K562 (cell line): ENCODE results near the gene SLC22A23. TPM values are rescaled to one million over a fixed set of nuclear protein-coding genes. Genes with fewer than 3 reads are reported as not detected.

Source experiments
- ATAC-seq: fragments of 200-7000 bp; cut with Tn5 transposase; 3 replicates; pipeline ENCODE4 v1.9.1; 2020; ENCODE audit warnings: moderate library complexity
- BruUV-seq: library from RNA; stranded (reverse); fragments of 400-500 nt; replicated peaks from 2 replicates; lab custom pipeline; 2021; lab: Mats Ljungman, UMichigan
- CTCF ChIA-PET: fragments of 300-600 bp; formaldehyde crosslinking; extraction: SDS; loops from one replicate; lab custom pipeline; 2021; ENCODE audit warnings: low intra/inter-chr PET ratio; lab: Yijun Ruan, JAX
- POLR2A ChIA-PET: fragments of 300-600, 350-650 bp; sonication (Branson Sonifier 250); formaldehyde crosslinking; extraction: SDS; loops from one replicate; lab custom pipeline; 2021; ENCODE audit warnings: antibody characterized with exemption, inconsistent platforms; lab: Yijun Ruan, JAX
- DNase-seq, 4 experiments: peaks; one replicate each; pipeline versions ENCODE4 v3.0.0 to v3.0.0-alpha.2; 2011 to 2018; ENCODE audit warnings: low spot score in 3 of 4, mixed read lengths in 3 of 4; ENCODE audit errors: extremely low read depth in 1 of 4
- FAIRE-seq: peaks from 2 replicates; lab custom pipeline; 2011; peaks lifted over from hg19 to GRCh38; lab: Jason Lieb, UNC
- H2AFZ ChIP-seq: 2 replicates; pipeline ENCODE4 v1.6.0; 2011; ENCODE audit warnings: low read depth, low read length, control low read depth, inconsistent platforms
- H3K27ac ChIP-seq: fragments of 200-600 bp; 3 replicates; pipeline ENCODE4 v1.8.0; 2011; ENCODE audit warnings: low read depth, mild to moderate bottlenecking, control low read depth, inconsistent platforms, low read length, moderate library complexity, mixed read lengths; ENCODE audit errors: extremely low read depth
- H3K27me3 ChIP-seq, 2 experiments: fragments of 300-600 bp in 1 of 2; 2 replicates in 1 of 2; 3 replicates in 1 of 2; pipeline versions ENCODE4 v1.6.0 to v1.8.0; 2011; ENCODE audit warnings: inconsistent platforms in 2 of 2, low read length in 2 of 2, mild to moderate bottlenecking in 1 of 2, mixed read lengths in 1 of 2, moderate library complexity in 1 of 2; ENCODE audit not compliant: control insufficient read depth in 2 of 2, insufficient read depth in 2 of 2
- H3K36me3 ChIP-seq: fragments of 300-600 bp; 3 replicates; pipeline ENCODE4 v1.8.0; 2011; ENCODE audit warnings: mild to moderate bottlenecking, low read length, inconsistent platforms; ENCODE audit not compliant: control insufficient read depth, insufficient read depth
- H3K4me1 ChIP-seq, 2 experiments: fragments of 200-600 bp in 1 of 2; replicated peaks in 1 of 2; 2 replicates in 1 of 2; 3 replicates in 1 of 2; pipeline versions ENCODE4 v1.5.1 to v1.8.0; 2011; ENCODE audit warnings: inconsistent platforms in 2 of 2, low read length in 2 of 2, mild to moderate bottlenecking in 1 of 2, mixed read lengths in 1 of 2, moderate library complexity in 1 of 2; ENCODE audit not compliant: control insufficient read depth in 2 of 2, insufficient read depth in 2 of 2
- H3K4me2 ChIP-seq: 2 replicates; pipeline ENCODE4 v1.6.1; 2011; ENCODE audit warnings: low read length, control low read depth, inconsistent platforms, mixed read lengths; ENCODE audit not compliant: insufficient read depth
- H3K4me3 ChIP-seq: fragments of 200-600 bp; sonication (generic), shearing (Covaris generic); 2 replicates; pipeline ENCODE4 v1.5.1; 2016; ENCODE audit warnings: control low read depth, inconsistent platforms
- H3K79me2 ChIP-seq: fragments of 200-600 bp; 3 replicates; pipeline ENCODE4 v1.8.0; 2011; ENCODE audit warnings: low read length, inconsistent platforms; ENCODE audit not compliant: control insufficient read depth, insufficient read depth
- H3K9ac ChIP-seq, 2 experiments: 2 replicates each; pipeline versions ENCODE4 v1.6.0 to v1.6.1; 2011; ENCODE audit warnings: low read depth in 2 of 2, low read length in 2 of 2, control low read depth in 1 of 2, inconsistent platforms in 1 of 2, mild to moderate bottlenecking in 1 of 2, mixed read lengths in 1 of 2; ENCODE audit not compliant: insufficient read depth in 1 of 2
- H3K9me1 ChIP-seq: one replicate; pipeline ENCODE4 v1.6.0; 2011; ENCODE audit warnings: inconsistent platforms, mild to moderate bottlenecking, low read length, moderate library complexity; ENCODE audit not compliant: control insufficient read depth, insufficient read depth
- H3K9me3 ChIP-seq: replicated peaks from 2 replicates; pipeline ENCODE4 v1.5.1; 2011; ENCODE audit warnings: low read depth, low read length, inconsistent platforms; ENCODE audit not compliant: control insufficient read depth, insufficient read depth
- H4K20me1 ChIP-seq: replicated peaks from 2 replicates; pipeline ENCODE4 v1.6.1; 2011; ENCODE audit warnings: low read length, inconsistent platforms, mixed read lengths; ENCODE audit not compliant: control insufficient read depth, insufficient read depth
- CBFA2T2 ChIP-seq: fragments of 450-650 bp; conservative IDR thresholded peaks from 2 replicates; pipeline ENCODE4 v1.6.1; 2017; ENCODE audit warnings: mild to moderate bottlenecking
- CREM ChIP-seq: IDR thresholded peaks from 2 replicates; pipeline ENCODE4 v1.6.1; 2014; ENCODE audit warnings: antibody characterized with exemption, low read depth
- CTBP1 ChIP-seq: fragments of 450-650 bp; IDR thresholded peaks from 2 replicates; pipeline ENCODE4 v1.6.1; 2016; ENCODE audit warnings: borderline replicate concordance
- ETV5 ChIP-seq: sonication (generic); formaldehyde crosslinking; IDR thresholded peaks from 2 replicates; pipeline ENCODE4 v1.4.0; 2020; ENCODE audit warnings: low read depth, mild to moderate bottlenecking, missing genetic modification reagents
- ETV6 ChIP-seq, 3 experiments: fragments of 150-350 bp in 1 of 3; sonication (generic) in 1 of 3; formaldehyde crosslinking in 1 of 3; IDR thresholded peaks; 2 replicates each; pipeline versions ENCODE4 v1.6.1 to v1.8.0; 2014 to 2022; ENCODE audit warnings: borderline replicate concordance in 2 of 3, low read depth in 2 of 3, antibody characterized with exemption in 1 of 3, low read length in 1 of 3, mild to moderate bottlenecking in 1 of 3, missing genetic modification reagents in 1 of 3
- GABPB2 ChIP-seq: fragments of 250-450 bp; sonication (Bioruptor Pico); conservative IDR thresholded peaks from 2 replicates; pipeline ENCODE4 v1.5.1; 2021; ENCODE audit warnings: mild to moderate bottlenecking
- MAFF ChIP-seq: IDR thresholded peaks from 2 replicates; pipeline ENCODE4 v1.6.1; 2012; ENCODE audit warnings: low read length, improper control_type of control experiment
- MAFG ChIP-seq: fragments of 450-650 bp; conservative IDR thresholded peaks from 2 replicates; pipeline ENCODE4 v1.6.1; 2016; ENCODE audit warnings: missing genetic modification characterization, missing compliant biosample characterization
- MTF1 ChIP-seq: fragments of 250-450 bp; sonication (Bioruptor Pico); IDR thresholded peaks from 2 replicates; pipeline ENCODE4 v1.9.0; 2021; ENCODE audit warnings: moderate library complexity, mild to moderate bottlenecking, inconsistent platforms, borderline replicate concordance
- NBN ChIP-seq: fragments of 450-650 bp; IDR thresholded peaks from 2 replicates; pipeline ENCODE4 v1.6.1; 2016; ENCODE audit warnings: low read depth, mild to moderate bottlenecking
- SMARCA4 ChIP-seq: fragments of 450-650 bp; IDR thresholded peaks from 2 replicates; pipeline ENCODE4 v1.6.1; 2016
- SOX6 ChIP-seq: fragments of 450-650 bp; IDR thresholded peaks from 2 replicates; pipeline ENCODE4 v1.6.1; 2014; ENCODE audit warnings: mild to moderate bottlenecking
- SP1 ChIP-seq: sonication (generic); formaldehyde crosslinking; IDR thresholded peaks from 2 replicates; pipeline ENCODE4 v1.8.1; 2022; ENCODE audit warnings: mild to moderate bottlenecking, missing genetic modification reagents
- ZKSCAN1 ChIP-seq: fragments of 150-350 bp; IDR thresholded peaks from 2 replicates; pipeline ENCODE4 v1.6.1; 2016; ENCODE audit warnings: low read depth, low read length
- ZNF133 ChIP-seq: fragments of 250-450 bp; sonication (Bioruptor Pico); IDR thresholded peaks from 2 replicates; pipeline ENCODE4 v1.4.0; 2020; ENCODE audit warnings: mild to moderate bottlenecking
- WGBS: fragments of 100-300 bp; shearing (Covaris generic); methylation state at CpG from one replicate; pipeline ENCODE4 v1.1.6; 2016; ENCODE audit warnings: low coverage, mixed read lengths; ENCODE audit not compliant: insufficient coverage; ENCODE audit errors: missing lambda C conversion rate; 5-methylcytosine and 5-hydroxymethylcytosine counted together
- in situ Hi-C: fragments of 300-500 bp; cut with MboI; formaldehyde crosslinking; loops from 4 replicates; pipeline ENCODE4 v1.15.0; 2018; ENCODE audit warnings: inconsistent platforms, mixed read lengths
- intact Hi-C: fragments of 100-400 bp; cut with micrococcal nuclease; formaldehyde crosslinking; loops from 2 replicates; pipeline ENCODE4 v1.14.2; 2022
- polyA plus RNA-seq, 8 experiments: library from polyadenylated mRNA; depleted of rRNA in 4 of 8; stranded (reverse) in 5 of 8; unstranded in 3 of 8; fragments of >200 nt; fragmentation: Nextera tagmentation in 2 of 8; fragmentation: Illumina TruSeq in 1 of 8; extraction: Ambion mirVana in 2 of 8; extraction: Trizol in 1 of 8; gene quantifications; 2 replicates each; pipeline versions ENCODE4 v1.2.1 to v1.2.3, GENCODE V29; 2011 to 2014; ENCODE audit warnings: inconsistent platforms in 1 of 8, missing spikeins in 1 of 8
- total RNA-seq, 7 experiments: library from RNA; depleted of rRNA in 6 of 7; stranded (reverse); fragments of >200 nt in 6 of 7; fragmentation: Illumina TruSeq in 2 of 7; extraction: Trizol in 2 of 7; gene quantifications; 2 replicates each; pipeline versions ENCODE4 v1.2.1 to v1.2.3, GENCODE V29; 2011 to 2021; ENCODE audit warnings: low replicate concordance in 1 of 7
- TF ChIP-seq, protein P1 (sequence below), 3 experiments: fragments of 200-800 bp in 1 of 3; sonication (Bioruptor generic) in 1 of 3; sonication (generic) in 1 of 3; formaldehyde crosslinking in 1 of 3; IDR thresholded peaks; 2 replicates each; pipeline versions ENCODE4 v1.6.1 to v1.8.0; 2016 to 2022; ENCODE audit warnings: mild to moderate bottlenecking in 2 of 3, missing compliant biosample characterization in 2 of 3, missing genetic modification characterization in 2 of 3, missing genetic modification reagents in 1 of 3
- TF ChIP-seq, protein P2 (sequence below), 2 experiments: fragments of 450-650 bp; conservative IDR thresholded peaks; 2 replicates each; pipeline ENCODE4 v1.6.1; 2017; ENCODE audit warnings: mild to moderate bottlenecking in 2 of 2, moderate library complexity in 2 of 2

Gene SLC22A23
- total and polyA plus RNA-seq, 9 of the 15 experiments (the other 6 are each of a cell fraction or from before 2014, with no cell fraction given), result 0.30 to 8.7 (median 2.5) TPM

DNA sequence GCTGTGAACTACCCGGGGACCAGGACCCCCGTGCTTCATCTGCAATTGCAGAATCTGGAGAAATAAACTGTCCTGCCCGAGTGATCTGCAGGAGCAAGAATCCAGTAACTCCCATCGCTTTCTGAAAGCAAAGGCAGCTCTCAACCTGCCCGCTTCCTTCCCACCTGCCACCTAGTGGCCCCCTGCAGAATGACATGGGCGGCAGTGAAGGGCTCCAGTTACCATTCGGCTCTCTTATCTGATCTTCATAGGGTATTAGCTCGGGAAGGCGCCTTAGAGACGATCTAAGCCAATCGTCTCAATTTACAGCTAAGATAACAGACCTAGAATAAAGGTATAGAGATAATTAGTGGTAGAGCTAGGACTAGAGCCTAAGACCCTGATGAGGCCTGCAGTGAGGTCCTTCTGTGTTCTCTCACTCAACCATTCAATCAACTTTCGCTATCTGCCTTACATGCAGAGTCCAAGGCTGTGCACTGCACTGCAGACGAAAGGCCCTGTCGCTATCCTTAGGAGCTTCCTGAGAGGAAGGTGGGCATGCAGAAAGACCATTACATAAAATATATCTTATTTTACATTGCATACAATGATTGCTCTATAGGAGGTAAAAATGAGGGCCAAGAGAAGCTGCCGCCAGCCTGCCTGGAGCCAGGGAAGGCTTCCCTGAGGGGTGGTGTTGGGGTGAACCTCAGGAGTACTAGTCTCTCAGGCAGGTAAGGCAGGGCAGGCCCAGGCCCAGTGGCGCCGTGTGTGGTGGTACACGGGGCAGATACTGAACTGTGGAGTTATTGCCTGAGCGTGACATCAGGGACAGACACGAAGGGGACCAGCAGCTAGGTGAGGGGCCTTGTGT is 205.2 kb downstream of the SLC22A23 start:
- H3K79me2 ChIP-seq, result no peaks in the 10 kb centered on the region
- H3K4me1 ChIP-seq, result peaks cover 25 to 33% of the 10 kb centered on the region in 2 experiments
- BruUV-seq, result no TSS peak
- H3K9ac ChIP-seq, result peak overlapping the region; percentile 1 to 3; a peak in 1 of 4 replicates
- peak overlapping the region; percentile 79 for H2AFZ ChIP-seq
- no peaks in the 10 kb centered on the region for H3K36me3 ChIP-seq
- H3K4me2 ChIP-seq, result peak overlapping the region; percentile 70
- no peaks in the 10 kb centered on the region for H3K9me3 ChIP-seq
- ATAC-seq (peak; percentile 93), FAIRE-seq (peak; percentile 96), DNase-seq (peak; percentile 92 to 96 (median 94))
- POLR2A ChIA-PET, result interaction anchor here (0.5 to 2.0 kb wide), 19 partner anchors 9 to 238 kb away, joined by 3 to 18 read pairs (median 4); partner anchors contain the start of gene TUBB2A
- no peaks in the 10 kb centered on the region for H4K20me1 ChIP-seq
- H3K9me1 ChIP-seq, result no peaks in the 10 kb centered on the region
- H3K27ac ChIP-seq, result no peak overlapping the region
- 23% methylated on average over 20 of the region's 20 CpGs for WGBS
- peaks cover 0 to 5% of the 10 kb centered on the region in 2 experiments; a peak in 1 of 5 replicates for H3K27me3 ChIP-seq
- in situ Hi-C loops, result loop anchor here (10.0 kb wide), 1 partner anchor 257 kb away; the partner anchor contains the start of gene NQO2
- CTCF ChIA-PET, result interaction anchor here (1.0 to 2.1 kb wide), 3 partner anchors 104 to 126 kb away, joined by 3 to 22 read pairs (median 3); no protein-coding TSS in a partner anchor
- no peak overlapping the region for H3K4me3 ChIP-seq
- intact Hi-C loops, result loop anchor here (2.0 to 10.0 kb wide), 5 partner anchors 44 to 257 kb away; partner anchors contain the start of genes NQO2 and RIPK1
- TF ChIP-seq, protein P1, sequence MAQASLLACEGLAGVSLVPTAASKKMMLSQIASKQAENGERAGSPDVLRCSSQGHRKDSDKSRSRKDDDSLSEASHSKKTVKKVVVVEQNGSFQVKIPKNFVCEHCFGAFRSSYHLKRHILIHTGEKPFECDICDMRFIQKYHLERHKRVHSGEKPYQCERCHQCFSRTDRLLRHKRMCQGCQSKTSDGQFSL (CRISPR knock-in tag; IDR thresholded peaks at IDR 0.05), result peak; percentile 50; the same call in 1 of the 2 replicates
- TF ChIP-seq, protein P1 (tag; IDR thresholded peaks at IDR 0.05), result no peak
- TF ChIP-seq CTBP1 (peak; percentile 78; the same call in 1 of the 2 replicates), NBN (0 out of 2 replicates have a peak, but pooled peaks have one; percentile 43), ETV6 (IDR thresholded peaks at IDR 0.05; ENCODE audit: borderline replicate concordance in 1 of 2, low read depth in 2 of 2, low read length in 1 of 2) (no peak), ETV6 (CRISPR knock-in tag; IDR thresholded peaks at IDR 0.05; ENCODE audit: borderline replicate concordance) (no peak), MTF1 (no peak), CREM (peak; percentile 77), MAFF (0 out of 2 replicates have a peak, but pooled peaks have one; percentile 12), MAFG (tag) (no peak), SOX6 (peak; percentile 60; the same call in 1 of the 2 replicates), SP1 (CRISPR knock-in tag) (no peak), ZNF133 (CRISPR knock-in tag) (no peak), SMARCA4 (peak; percentile 74), GABPB2 (CRISPR knock-in tag) (0 out of 2 replicates have a peak, but pooled peaks have one; percentile 55), ZKSCAN1 (0 out of 2 replicates have a peak, but pooled peaks have one; percentile 19), ETV5 (CRISPR knock-in tag) (peak; percentile 28; the same call in 1 of the 2 replicates), CBFA2T2 (no peak)
- TF ChIP-seq, protein P2, sequence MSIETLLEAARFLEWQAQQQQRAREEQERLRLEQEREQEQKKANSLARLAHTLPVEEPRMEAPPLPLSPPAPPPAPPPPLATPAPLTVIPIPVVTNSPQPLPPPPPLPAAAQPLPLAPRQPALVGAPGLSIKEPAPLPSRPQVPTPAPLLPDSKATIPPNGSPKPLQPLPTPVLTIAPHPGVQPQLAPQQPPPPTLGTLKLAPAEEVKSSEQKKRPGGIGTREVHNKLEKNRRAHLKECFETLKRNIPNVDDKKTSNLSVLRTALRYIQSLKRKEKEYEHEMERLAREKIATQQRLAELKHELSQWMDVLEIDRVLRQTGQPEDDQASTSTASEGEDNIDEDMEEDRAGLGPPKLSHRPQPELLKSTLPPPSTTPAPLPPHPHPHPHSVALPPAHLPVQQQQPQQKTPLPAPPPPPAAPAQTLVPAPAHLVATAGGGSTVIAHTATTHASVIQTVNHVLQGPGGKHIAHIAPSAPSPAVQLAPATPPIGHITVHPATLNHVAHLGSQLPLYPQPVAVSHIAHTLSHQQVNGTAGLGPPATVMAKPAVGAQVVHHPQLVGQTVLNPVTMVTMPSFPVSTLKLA (conservative IDR thresholded peaks at IDR 0.05), result peak in 1 of 2 experiments; percentile 40; a peak in 1 of 4 replicates
